ENCODE data around the gene ZYG11A. TPM values are rescaled to one million over a fixed set of nuclear protein-coding genes. Genes with fewer than 3 reads are reported as not detected.

Gene ZYG11A
- total RNA-seq, 1 donor from 2014 or later = 0.19 TPM

DNA sequence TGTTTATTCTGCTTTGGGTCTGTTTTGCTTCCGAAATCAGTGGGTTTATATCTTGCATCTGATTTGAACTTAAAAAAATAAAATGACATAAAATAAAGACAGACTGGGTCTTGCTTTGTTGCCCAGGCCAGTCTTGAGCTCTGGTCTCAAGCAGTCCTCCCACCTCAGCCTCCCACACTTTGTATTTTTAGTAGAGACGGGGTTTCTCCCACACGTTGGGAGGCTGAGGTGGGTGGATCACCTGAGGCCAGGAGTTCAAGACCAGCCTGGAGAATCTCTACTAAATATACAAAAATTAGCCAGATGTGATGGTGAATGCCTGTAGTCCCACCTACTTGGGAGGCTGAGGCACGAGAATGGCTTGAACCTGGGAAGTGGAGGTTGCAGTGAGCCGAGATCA, 5.9 kb downstream of the ZYG11A start:
- no peak for DNase-seq (ENCODE audit: low read depth, low spot score)
- Mint-ChIP-seq H3K27ac (ENCODE audit: unreplicated experiment) (no peak overlapping the region), H3K36me3 (ENCODE audit: low read depth) (no peaks in the 10 kb centered on the region), H3K9me3 (no peaks in the 10 kb centered on the region), H3K4me1 (no peaks in the 10 kb centered on the region), H3K4me3 (no peak overlapping the region), H3K27me3 (ENCODE audit: low read depth) (peaks cover 40% of the 10 kb centered on the region)
- TF ChIP-seq, protein P1, sequence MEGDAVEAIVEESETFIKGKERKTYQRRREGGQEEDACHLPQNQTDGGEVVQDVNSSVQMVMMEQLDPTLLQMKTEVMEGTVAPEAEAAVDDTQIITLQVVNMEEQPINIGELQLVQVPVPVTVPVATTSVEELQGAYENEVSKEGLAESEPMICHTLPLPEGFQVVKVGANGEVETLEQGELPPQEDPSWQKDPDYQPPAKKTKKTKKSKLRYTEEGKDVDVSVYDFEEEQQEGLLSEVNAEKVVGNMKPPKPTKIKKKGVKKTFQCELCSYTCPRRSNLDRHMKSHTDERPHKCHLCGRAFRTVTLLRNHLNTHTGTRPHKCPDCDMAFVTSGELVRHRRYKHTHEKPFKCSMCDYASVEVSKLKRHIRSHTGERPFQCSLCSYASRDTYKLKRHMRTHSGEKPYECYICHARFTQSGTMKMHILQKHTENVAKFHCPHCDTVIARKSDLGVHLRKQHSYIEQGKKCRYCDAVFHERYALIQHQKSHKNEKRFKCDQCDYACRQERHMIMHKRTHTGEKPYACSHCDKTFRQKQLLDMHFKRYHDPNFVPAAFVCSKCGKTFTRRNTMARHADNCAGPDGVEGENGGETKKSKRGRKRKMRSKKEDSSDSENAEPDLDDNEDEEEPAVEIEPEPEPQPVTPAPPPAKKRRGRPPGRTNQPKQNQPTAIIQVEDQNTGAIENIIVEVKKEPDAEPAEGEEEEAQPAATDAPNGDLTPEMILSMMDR (conservative IDR thresholded peaks at IDR 0.05) = no peak

DNA sequence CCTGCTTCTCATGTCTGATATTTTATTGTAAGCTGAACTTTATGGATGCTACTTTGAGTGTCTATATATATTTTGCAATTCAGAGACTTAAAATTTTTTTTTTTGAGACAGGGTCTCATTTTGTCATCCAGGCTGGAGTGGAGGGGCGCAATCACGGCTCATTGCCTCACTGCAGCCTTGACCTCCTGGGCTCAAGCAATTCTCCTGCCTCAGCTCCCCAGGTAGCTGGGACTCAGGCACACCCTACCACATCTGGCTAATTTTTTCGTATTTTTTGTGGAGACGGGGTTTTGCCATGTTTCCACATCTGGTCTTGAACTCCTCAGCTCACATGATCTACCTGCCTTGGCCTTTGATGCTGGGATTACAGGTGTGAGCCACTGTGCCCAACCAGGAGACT, 8.4 kb downstream of the ZYG11A start:
- Mint-ChIP-seq H3K4me1 (no peaks in the 10 kb centered on the region), H3K27me3 (ENCODE audit: low read depth) (peaks cover 20% of the 10 kb centered on the region), H3K36me3 (ENCODE audit: low read depth) (no peaks in the 10 kb centered on the region), H3K9me3 (no peaks in the 10 kb centered on the region), H3K4me3 (no peak overlapping the region), H3K27ac (ENCODE audit: unreplicated experiment) (no peak overlapping the region)
- DNase-seq (ENCODE audit: low read depth, low spot score) = no peak
- TF ChIP-seq, protein P1 (conservative IDR thresholded peaks at IDR 0.05) = no peak

DNA sequence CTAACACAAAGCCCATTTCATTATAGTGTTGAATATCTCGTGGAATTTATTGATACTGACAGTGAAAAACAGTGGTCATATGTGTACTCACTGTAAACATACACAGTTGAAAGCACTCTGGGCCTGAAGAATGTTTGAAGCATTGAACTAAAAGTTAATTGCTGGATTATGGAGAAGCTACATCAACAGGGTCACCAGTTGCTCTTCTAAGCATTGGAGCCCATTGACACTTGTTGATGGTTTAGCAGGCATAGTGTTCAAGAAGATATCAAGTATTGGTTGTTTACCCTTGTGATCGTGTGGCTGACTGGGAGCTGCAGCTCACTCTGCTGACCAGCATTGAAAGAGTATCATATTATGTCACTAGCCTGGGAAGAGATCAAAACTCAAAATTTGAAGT, 10.3 kb downstream of the ZYG11A start:
- TF ChIP-seq, protein P1 (conservative IDR thresholded peaks at IDR 0.05) = no peak
- Mint-ChIP-seq H3K27me3 (ENCODE audit: low read depth) (peaks cover 12% of the 10 kb centered on the region), H3K9me3 (no peaks in the 10 kb centered on the region), H3K4me1 (no peaks in the 10 kb centered on the region), H3K36me3 (ENCODE audit: low read depth) (no peaks in the 10 kb centered on the region), H3K27ac (ENCODE audit: unreplicated experiment) (no peak overlapping the region), H3K4me3 (no peak overlapping the region)
- no peak for DNase-seq (ENCODE audit: low read depth, low spot score)

DNA sequence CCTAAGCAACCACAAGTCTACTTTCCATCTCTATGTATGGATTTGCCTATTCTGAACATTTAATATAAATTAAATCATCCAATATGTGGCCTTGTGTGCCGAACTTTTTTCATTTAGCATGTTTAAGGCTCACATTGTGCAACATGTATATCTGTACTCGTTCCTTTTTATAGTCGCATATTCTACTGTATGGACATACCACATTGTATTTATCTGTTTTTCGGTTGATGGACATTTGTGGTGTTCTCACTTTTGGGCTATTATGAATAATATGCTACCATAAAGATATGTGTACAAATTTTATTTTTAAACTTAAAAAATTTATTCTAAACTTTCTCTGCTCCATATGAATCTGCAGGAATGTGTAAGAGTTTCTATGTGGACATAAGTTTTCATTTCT, 13.0 kb downstream of the ZYG11A start:
- no peak overlapping the region for H3K27ac Mint-ChIP-seq (ENCODE audit: unreplicated experiment)
- no peaks in the 10 kb centered on the region for H3K9me3 Mint-ChIP-seq
- no peak overlapping the region for H3K4me3 Mint-ChIP-seq
- H3K27me3 Mint-ChIP-seq (ENCODE audit: low read depth) = peaks cover 8% of the 10 kb centered on the region
- no peaks in the 10 kb centered on the region for H3K36me3 Mint-ChIP-seq (ENCODE audit: low read depth)
- H3K4me1 Mint-ChIP-seq = no peaks in the 10 kb centered on the region
- no peak for DNase-seq (ENCODE audit: low read depth, low spot score)
- TF ChIP-seq, protein P1 (conservative IDR thresholded peaks at IDR 0.05) = no peak

DNA sequence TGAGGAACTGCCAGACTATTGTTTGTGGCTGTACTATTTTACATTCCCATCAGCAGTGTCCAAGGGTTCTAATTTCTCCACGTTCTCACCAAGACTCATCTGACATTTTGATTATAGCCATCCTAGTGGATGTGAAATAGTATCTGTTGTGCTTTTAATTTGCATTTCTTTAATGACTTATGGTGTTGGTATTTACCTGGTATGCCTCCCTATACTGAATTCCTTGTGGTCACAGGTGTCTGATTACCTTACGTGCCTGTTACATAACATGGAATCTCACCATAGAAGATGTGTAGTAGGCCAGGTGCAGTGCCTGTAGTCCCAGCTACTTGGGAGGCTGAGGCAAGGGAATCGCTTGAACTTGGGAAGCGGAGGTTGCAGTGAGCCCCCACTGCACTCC, 13.5 kb downstream of the ZYG11A start:
- H3K27me3 Mint-ChIP-seq (ENCODE audit: low read depth) = peaks cover 6% of the 10 kb centered on the region
- no peaks in the 10 kb centered on the region for H3K9me3 Mint-ChIP-seq
- no peaks in the 10 kb centered on the region for H3K36me3 Mint-ChIP-seq (ENCODE audit: low read depth)
- DNase-seq (ENCODE audit: low read depth, low spot score) = no peak
- H3K4me1 Mint-ChIP-seq = no peaks in the 10 kb centered on the region
- TF ChIP-seq, protein P1 (conservative IDR thresholded peaks at IDR 0.05) = no peak
- no peak overlapping the region for H3K4me3 Mint-ChIP-seq
- no peak overlapping the region for H3K27ac Mint-ChIP-seq (ENCODE audit: unreplicated experiment)

DNA sequence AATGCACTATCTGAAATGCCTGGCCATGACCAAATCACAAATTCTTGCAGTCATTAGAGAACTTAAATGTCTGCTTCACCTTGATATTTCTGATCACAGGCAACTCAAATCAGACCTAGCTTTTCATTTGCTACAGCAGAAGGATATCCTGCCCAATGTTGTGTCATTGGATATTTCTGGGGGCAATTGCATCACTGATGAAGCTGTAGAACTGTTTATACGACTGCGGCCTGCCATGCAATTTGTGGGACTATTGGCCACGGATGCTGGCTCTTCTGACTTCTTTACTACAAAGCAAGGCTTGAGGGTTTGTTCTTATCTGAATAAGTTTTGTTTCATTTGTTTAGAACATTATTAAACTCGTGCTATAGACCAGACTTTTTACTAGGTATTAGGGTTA, 14.9 kb downstream of the ZYG11A start:
- TF ChIP-seq, protein P1 (conservative IDR thresholded peaks at IDR 0.05) = no peak
- H3K9me3 Mint-ChIP-seq = no peaks in the 10 kb centered on the region
- no peak overlapping the region for H3K27ac Mint-ChIP-seq (ENCODE audit: unreplicated experiment)
- no peaks in the 10 kb centered on the region for H3K36me3 Mint-ChIP-seq (ENCODE audit: low read depth)
- H3K4me1 Mint-ChIP-seq = no peaks in the 10 kb centered on the region
- H3K27me3 Mint-ChIP-seq (ENCODE audit: low read depth) = peaks cover 6% of the 10 kb centered on the region
- no peak overlapping the region for H3K4me3 Mint-ChIP-seq
- no peak for DNase-seq (ENCODE audit: low read depth, low spot score)
